GM19452 (cell line): ENCODE results near the gene CKS2.
"Not testable (repeated sequence)": the region's sequence is repeated elsewhere in the genome, so short reads cannot be mapped to it uniquely, and the experiment has no call there.

Experiments
- ATAC-seq: cut with Tn5 transposase; IDR thresholded peaks from one replicate; pipeline ENCODE4 v1.9.1; 2021; ENCODE audit not compliant: unreplicated experiment

Gene CKS2

DNA sequence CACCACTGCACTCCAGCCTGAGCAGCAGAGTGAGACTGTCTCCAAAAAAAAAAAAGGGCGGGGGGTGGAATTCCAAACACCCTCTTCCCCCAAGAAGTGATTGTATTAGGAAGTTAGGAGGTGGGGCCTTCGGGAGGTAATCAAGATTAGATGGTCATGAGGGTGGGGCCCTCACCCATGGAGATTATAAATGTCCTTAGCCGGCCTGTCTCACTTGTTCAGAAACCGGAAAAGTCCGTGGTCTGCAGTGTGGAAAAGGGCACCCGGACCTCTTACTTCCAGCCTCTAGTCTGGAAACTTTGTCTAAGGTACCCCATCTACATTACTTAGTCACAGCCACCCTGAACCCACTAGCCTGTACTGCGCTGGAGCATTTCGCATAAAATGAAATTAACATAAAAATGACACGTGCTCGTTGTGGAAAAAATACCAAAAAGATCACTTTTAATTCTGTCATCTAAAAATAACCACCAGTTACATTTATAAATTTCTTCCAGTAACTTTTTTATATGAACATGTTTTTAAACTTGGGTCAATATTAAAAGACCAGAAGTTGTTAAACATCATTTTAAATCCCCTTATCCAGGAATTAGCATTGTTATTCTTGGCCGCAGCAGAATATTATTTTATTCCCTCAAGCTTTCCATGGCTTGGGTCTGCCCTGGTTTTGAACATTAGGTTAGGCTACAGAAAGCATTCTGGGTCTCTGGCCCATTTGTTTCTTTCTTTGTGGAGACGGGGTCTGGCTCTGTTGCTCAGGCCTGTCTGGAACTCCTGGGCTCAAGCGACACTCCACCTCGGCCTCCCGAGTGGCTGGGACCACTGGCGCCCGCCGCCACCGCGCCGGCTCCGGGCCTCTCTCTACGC is 1.2 kb upstream of the CKS2 start:
- no peak for ATAC-seq

DNA sequence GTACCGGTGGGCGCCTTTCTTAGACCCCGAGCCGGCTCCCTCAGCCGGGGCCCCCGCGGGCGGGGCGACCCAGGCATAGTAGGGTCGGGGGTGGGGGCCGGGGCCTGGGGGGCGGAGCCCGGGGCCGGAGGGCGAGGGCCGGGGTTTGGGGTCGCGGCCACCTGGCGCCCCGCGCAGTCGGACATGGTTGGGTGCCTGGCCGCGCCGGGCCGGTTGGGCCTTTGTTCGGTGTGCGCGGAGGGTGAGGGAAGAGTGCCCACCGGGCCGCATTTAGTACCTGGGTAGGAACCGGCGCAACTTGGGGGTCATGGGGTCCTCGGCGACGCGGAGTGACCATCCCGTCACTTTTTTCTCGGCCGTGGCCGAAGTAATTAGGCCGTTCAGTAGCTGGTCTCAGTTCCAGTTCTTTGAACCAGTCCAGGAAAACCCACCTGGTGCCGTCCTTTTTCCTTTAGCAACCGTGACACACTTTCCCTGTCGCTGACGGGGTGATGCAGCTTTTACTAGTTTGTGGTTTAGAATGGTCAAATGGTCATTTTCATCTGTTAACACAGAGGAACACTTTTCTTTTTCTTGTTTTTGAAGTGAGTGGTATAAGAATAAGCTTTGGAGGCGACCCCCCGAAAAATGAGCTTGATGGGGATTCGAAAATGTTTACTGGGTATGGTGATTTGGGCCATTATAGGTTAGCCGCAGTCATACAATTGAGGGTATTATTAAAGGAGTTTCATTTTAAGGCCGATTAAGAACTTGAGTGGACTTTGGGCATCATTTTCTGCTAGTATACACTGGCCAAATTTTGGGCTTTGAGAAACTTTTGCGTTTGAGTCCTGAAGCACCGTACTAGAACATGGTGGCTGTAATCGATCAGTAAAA is 589 bp downstream of the CKS2 start:
- peak; percentile 2 for ATAC-seq

DNA sequence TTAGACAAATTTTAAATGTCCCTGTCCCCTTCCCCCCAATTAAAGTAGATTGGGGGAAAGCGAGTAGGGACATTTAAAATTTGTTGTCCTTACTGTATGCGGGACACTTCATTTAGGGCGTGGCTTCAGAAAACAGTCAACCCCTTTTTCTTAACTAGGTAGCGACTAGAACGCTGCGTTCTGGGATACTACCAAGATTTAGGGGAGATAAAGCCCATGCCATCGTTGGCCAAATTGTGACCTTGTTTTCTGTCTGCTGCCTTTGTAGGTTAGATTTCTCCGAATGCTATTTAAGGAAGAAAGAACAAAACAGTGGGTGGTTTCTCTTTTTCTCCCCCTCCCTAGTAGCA is 1.2 kb downstream of the CKS2 start:
- ATAC-seq: no peak

DNA sequence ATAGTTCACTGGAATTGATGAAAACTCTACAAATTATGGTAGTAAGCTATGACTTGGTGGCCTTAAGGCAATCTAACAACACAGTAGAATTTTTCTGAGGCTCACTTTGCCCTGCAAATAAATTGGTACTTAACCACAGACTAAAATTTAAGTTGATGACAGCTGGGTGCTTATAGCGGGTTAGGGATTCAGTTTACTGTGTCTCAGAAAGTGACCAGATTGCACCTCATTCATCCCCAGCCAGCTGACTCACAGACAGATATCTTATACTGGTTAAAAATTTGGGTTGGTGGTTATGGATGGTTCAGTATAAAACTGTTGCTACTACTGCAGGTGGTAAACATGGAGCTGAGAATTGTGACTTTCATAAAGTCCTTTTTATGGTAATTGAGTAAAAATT is 2.8 kb downstream of the CKS2 start:
- no peak for ATAC-seq

DNA sequence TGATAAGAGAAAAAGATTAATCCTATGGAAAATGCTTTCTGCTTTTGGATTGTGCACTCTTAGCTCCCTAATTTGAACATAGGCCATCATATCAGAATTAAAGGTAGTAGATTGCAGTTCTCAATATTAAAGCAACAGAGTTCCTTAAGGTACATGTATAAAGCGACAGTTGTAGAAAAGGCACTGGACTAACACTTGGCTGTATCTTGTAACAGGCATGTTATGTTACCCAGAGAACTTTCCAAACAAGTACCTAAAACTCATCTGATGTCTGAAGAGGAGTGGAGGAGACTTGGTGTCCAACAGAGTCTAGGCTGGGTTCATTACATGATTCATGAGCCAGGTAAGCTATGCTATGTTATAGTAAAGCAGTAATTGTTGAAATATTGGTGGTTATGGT is 4.0 kb downstream of the CKS2 start:
- ATAC-seq: no peak

DNA sequence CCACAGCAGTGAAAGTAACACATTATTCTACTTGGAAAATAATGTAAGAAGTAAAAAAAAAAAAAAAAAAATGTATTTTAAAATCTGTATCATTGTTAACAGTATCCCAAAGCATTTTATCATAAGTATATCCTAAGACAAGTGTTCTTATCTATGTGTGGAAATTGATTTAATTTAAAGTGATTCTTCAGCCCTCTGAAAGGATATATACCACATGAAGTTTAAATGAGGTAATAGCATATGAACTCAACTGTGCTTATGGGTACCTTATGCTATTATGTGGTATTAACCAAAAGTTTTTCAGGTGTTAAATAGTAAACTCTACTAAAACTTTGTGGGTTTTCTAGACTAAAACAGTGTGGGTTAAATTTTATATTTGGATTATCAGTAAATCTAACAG is 4.5 kb downstream of the CKS2 start:
- no peak for ATAC-seq

DNA sequence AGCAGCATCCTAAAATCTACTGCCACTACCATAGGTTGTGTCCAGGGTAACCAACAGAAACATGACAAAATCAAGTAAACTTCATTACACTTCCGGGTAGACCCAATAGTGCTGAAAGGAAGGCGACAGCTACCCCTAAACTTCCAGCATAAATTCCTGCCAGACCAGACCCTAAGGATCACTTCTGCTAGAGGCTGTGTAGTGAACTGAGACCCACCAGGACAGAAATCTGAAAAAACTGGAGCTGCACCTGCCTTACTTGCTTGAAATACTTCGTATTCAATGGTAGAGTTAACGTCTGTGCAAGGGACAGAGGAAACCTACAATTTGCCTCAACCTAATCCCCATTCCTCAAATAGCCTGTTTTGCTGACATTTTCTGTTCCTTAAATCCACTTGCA is 6.3 kb downstream of the CKS2 start:
- ATAC-seq: no peak

DNA sequence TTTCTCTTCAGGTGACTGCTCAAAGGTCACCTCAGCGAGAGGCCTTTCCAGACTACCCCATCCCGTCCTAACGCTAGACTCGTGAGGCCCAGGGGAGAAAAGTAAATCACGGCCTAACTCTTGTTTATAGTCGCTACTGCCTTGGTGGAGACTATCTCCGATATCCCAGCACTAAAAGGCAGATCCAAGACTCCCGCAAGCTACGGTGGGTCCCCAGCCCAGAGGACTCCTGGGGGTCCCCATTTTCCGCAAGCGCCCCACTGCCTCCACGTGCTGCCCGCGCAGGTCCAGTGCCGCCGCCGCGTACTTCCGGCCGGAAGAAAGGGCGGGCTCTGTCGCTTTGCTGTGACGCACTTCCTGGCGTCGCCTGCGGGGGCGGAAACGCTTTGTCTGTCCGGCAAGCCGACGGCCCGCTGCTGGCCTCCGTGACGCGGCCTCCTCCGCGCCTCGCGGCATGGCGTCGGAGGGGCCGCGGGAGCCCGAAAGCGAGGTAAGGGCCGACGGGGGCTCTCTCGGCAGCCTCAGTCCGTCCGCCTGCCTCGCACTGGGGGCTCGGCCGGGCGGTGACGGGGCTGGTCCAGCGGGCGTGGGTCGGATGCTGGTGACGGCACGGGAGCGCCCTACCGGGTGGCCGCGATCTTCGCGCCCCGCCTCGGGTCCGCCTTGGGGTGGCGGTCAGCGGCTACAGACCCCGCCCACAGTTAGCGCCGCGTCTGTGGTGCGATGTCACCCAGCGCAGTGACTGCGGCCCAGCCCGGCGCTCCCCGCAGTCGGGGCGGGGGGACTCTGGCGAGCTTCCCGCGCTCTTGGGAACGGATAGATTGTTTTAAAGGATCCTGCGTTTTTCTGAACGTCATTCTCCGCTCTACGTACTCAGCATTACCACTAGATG is 7.4 kb downstream of the CKS2 start, which contains the start of gene SECISBP2:
SECISBP2 (plus strand) TSS at position 378 of the 892 bp plus-strand sequence; CDS start at position 455, 77 bp downstream.
- ATAC-seq: peak; percentile 92

DNA sequence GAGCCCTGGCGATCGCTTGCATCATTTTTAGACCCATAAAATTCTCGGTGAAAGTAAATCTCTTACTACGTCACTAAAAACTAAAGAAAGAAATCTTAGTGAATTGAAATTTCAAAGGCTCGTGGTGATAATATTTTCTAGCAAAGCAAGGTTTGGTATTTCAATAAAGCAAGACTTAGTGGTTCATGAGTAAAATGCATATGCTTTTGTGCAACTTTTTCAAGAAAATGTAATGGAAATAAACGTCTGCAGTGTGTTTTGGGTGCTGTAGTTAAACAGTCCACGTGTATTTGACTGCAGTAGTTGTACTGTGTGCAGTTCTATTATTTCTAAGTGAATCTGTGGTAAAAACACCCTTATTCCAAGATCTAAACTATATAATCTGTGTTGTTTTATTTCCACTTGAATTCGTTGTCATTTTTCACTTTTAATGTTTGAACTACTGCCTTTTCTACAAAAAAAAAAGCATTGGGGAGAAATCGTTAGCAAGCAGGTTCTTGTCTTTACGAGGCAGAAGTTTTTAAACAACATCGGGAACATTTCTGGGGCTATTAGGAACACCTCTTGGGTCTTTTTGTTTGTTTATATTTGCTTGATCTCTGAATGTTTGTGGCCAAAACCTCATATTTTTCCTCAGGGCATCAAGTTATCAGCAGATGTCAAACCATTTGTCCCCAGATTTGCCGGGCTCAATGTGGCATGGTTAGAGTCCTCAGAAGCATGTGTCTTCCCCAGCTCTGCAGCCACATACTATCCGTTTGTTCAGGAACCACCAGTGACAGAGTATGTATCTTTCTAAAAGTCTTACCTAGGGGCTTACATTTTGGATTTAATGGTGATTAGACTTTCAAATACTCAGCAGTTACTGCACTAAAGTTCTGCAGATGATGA is 8.3 kb downstream of the CKS2 start:
- no peak for ATAC-seq

DNA sequence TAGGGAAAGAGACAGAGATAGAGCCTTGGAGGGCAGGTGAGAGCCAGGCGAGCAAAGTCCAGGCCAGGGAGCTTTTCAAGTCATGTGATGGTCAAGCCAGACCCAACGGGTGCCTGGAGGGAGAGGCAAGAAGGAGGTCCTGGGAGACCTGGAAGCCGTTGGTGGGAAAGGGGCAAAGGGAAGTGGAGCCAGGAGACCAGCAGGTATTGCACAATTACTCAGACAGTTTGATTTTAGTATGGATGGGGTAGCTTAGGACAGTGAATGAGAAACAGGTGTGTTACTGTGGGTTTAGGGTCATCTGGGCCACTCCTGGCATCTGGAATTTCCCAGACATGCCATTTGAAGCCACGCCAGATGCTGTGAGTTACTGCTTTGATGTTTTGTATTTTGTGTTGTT is 12.4 kb downstream of the CKS2 start:
- no peak for ATAC-seq

DNA sequence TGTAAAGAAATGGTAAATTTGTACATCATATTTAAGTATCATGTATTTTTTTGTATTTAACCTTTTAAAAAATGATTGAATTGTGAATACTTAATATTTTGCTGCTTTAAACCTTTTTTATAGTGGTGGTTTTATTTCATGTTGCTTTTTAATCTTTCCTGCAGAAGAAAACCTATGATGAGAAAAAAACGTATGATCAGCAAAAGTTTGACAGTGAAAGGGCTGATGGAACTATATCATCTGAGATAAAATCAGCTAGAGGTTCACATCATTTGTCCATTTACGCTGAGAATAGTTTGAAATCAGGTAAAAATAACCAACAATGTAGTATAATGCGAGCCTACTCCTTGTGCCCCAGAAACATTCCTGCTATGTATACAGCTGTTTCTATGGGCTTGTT is 14.7 kb downstream of the CKS2 start:
- no peak for ATAC-seq

DNA sequence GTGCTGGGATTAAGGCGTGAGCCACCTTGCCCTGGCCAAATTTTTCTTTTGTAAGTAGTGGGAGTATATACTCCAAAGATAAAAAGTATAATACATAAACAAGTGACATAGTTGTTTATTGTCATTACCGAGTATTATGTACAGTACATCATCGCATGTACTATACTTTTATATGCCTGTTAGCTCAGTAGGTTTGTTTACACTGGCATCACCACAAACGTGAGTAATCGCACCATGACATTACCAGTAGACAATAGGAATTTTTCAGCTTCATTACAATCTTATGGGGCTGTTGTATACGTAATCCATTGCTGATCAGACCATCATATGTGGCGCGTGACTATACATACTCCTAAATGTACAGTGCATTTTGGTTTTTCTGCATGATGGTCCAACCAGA is 17.1 kb downstream of the CKS2 start:
- no peak for ATAC-seq

DNA sequence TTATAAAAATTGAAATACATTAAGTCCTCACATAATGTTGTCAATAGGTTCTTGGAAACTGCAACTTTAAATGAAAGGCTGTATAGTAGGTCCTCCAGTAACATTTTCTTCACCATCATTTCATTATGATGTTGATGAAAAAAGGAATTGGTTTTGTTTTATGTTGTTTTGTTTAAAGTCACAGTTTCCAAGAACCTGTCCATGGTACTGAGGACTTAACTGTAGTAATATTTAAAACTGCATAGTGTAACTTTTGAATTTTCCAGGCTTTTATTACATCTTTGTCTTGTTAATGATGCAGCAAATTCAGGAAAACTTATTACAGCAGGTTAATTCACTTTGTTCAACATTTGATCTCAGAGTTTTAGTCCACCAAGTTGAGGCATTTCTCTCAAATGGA is 18.9 kb downstream of the CKS2 start:
- ATAC-seq: no peak

DNA sequence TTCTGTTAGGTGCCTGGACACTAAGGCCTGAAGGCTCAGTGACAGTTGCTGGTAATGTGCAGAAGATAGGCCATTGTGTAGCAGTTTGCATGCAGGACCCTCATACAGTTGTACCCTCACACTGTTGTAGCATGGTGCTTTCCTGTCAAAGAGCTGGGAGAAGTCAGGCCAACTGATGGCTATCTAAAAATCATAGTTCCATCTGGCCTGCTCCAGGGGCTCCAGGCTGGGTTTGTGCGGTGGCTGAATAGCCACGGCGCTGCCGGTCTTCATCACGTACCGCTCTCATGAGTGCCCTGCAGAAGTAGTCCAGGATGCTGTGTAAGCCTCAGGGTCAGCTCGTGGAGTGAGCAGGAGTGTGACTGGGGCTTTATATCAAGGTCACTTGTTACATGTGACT is 19.5 kb downstream of the CKS2 start:
- ATAC-seq: no peak

DNA sequence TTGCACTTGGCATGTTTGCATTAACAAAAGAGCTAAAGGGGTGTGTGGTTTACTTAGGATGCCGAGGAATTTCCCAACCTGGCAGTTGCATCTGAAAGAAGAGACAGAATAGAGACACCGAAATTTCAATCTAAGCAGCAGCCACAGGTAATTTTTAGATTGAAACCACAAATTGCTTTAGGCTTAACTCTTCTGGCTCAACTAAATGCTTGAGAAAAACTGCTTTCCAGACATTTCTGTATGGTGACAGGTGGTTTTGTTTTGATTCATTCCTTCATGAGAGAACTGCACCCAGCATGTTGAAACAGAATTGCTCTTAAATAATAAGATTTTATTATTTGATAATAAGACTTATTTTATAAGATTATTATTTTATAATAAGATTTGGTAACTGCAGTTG is 28.8 kb downstream of the CKS2 start:
- ATAC-seq: no peak

DNA sequence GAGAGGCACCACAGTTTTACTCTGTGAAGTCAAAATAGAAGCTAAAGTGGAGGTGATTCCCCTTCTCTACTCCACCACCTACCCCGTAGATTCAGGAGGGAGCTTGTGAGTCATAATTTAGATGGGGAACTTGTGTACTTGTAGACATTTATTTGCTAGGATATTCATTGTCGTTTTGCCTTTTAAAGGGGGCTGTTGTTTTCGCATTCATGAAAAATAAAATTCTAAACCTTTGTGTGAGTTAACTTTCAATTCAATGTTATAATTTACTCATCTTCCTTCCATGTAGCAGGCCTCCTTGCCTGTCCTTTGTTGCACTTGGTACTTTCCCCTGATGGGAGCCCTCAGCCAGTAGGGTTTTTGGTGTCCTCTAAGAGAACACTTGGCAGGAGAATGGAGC is 29.3 kb downstream of the CKS2 start:
- no peak for ATAC-seq

DNA sequence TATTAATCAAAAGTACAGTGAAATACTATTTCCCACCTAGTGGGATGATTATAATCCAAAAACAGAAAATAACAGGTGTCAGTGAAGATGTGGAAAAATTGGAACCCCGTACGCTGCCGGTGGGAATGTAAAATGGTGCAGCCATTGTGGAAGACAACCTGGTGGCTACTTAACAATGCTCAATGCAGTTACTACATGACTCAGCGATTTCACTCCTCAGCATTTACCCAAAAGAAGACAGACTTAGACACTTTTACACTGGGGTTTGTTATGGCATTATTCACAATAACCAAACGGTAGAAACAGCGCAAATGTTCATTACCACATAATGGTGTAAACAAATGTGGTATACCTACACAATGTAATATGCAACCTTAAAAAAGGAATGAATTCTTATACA is 31.2 kb downstream of the CKS2 start:
- ATAC-seq: no peak

DNA sequence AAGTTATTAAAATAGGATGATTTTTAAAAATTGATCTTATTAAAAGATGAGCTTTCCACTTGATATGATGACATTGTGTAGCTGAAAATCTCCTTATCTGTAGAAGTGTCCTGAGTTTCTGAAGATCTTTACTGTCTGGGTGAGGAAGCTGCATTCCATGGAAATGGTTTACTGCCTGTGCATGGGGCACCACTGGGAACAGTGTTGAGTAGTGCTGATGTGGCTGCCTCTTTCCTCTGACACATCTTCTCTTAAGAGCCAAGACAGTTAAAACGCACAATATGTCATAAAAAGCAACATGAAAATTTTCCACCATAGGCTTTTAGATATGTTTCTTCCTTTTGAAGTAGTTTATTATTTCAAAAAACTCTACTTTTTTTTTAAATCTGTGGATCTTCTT is 32.0 kb downstream of the CKS2 start:
- ATAC-seq: no peak

DNA sequence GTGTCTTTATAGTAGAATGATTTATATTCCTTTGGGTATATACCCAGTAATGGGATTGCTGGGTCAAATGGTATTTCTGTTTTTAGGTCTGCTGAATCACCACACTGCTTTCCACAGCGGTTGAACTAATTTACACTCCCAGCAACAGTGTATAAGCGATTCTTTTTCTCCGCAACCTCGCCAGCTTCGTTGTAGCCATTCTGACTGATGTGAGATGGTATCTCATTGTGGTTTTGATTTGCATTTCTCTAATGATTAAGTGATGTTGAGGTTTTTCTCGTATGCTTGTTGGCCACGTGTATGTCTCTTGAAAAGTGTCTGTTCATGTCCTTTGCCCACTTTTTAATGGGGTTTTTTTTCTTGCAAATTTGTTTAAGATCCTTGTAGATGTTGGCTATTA is 32.8 kb downstream of the CKS2 start:
- not testable (repeated sequence) for ATAC-seq

DNA sequence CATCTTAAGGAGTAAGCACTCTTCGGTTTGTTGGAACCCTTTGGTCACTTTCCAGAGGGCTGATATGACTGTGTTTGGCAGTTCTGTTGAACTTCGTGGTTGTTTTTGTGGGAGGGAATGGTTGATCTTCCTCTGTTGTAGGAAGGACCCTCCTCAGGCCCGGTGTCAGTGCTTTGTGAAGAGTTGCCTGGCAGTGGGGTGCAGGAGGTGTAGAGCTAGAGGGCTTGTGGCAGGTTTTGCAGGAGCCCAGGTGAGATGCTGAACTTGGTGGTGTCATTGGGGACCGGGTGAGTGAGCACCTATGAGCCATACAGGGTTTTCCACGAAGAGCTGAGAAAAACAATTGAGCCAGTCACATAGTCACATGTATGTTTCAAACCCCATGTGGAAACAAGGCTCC is 34.5 kb downstream of the CKS2 start:
- no peak for ATAC-seq
